ENCODE results near the gene AHSG. TPM values are rescaled to one million over a fixed set of nuclear protein-coding genes. Genes with fewer than 3 reads are reported as not detected.

AHSG gene
- total and polyA plus RNA-seq, 2 experiments from 2014 or later = 0.10 to 0.18 TPM

- no peak for TF ChIP-seq ZNF462 (CRISPR knock-in tag; IDR thresholded peaks at IDR 0.05)
- no peak for TF ChIP-seq ETS1 (IDR thresholded peaks at IDR 0.05)
- no peak for TF ChIP-seq POLR2AphosphoS5 (IDR thresholded peaks at IDR 0.05; ENCODE audit: low read depth)
- no peak for TF ChIP-seq JUNB (IDR thresholded peaks at IDR 0.05; ENCODE audit: unreplicated experiment)
- no peak for TF ChIP-seq EZH2 (IDR thresholded peaks at IDR 0.05; ENCODE audit: low read depth, unreplicated experiment)
Measured at GRCh38 chr3:186638259-186638658, 25.4 kb downstream of the AHSG start (continued).

GRCh38 chr3:186639778-186640472 is 27.1 kb downstream of the AHSG start, which contains the start of gene FETUB:
Gene FETUB (plus strand): TSS chr3:186640399. CDS start chr3:186640461, 62 bp downstream.
- Histone ChIP-seq H2AFZ (peak within 1 kb of the TSS; percentile 96), H3F3A (replicated peaks; ENCODE audit: low read depth) (no peaks in the 10 kb centered on the region), H3K9me2 (ENCODE audit: insufficient read depth) (no peaks in the 10 kb centered on the region), H3K4me1 (ENCODE audit: insufficient read depth) (peaks cover 33% of the 10 kb centered on the region), H3K4me3 (no peak within 1 kb of the TSS), H3K27me3 (ENCODE audit: insufficient read depth) (no peaks in the 10 kb centered on the region), H3K79me2 (replicated peaks; ENCODE audit: insufficient read depth) (no peaks in the 10 kb centered on the region), H4K20me1 (replicated peaks; ENCODE audit: insufficient read depth) (no peaks in the 10 kb centered on the region), H3K4me2 (peak within 1 kb of the TSS; percentile 53; the same call in 1 of the 2 replicates), H3K27ac (ENCODE audit: low read depth) (no peak within 1 kb of the TSS), H3K36me3 (ENCODE audit: insufficient read depth) (no peaks in the 10 kb centered on the region)
- no peaks in the 10 kb centered on the region for H3K9me3 Mint-ChIP-seq
- no peaks in the 10 kb centered on the region for H3K36me3 Mint-ChIP-seq (ENCODE audit: low read depth)
- DNase-seq (ENCODE audit: low spot score) = no peak
- peaks cover 3% of the 10 kb centered on the region for H3K27me3 Mint-ChIP-seq (ENCODE audit: insufficient read depth, low read depth, poor library complexity)
- no peak for ATAC-seq
- H3K27ac Mint-ChIP-seq = no peak within 1 kb of the TSS
- peaks cover 29% of the 10 kb centered on the region for H3K4me1 Mint-ChIP-seq
- H3K4me3 Mint-ChIP-seq = no peak within 1 kb of the TSS
- TF ChIP-seq ETS1 (IDR thresholded peaks at IDR 0.05) (no peak), EZH2 (IDR thresholded peaks at IDR 0.05; ENCODE audit: low read depth, unreplicated experiment) (no peak), CTCF (conservative IDR thresholded peaks at IDR 0.05; ENCODE audit: low read depth in 2 of 2) (no peak), POLR2AphosphoS5 (IDR thresholded peaks at IDR 0.05; ENCODE audit: low read depth) (no peak), ZNF114 (CRISPR knock-in tag; IDR thresholded peaks at IDR 0.05) (no peak), CREB1 (CRISPR knock-in tag; IDR thresholded peaks at IDR 0.05; ENCODE audit: low read depth) (no peak), REST (IDR thresholded peaks at IDR 0.05; ENCODE audit: unreplicated experiment) (no peak), JUNB (IDR thresholded peaks at IDR 0.05; ENCODE audit: unreplicated experiment) (no peak), NANOG (IDR thresholded peaks at IDR 0.05; ENCODE audit: borderline replicate concordance) (no peak)
